Esophagus squamous epithelium (tissue), 4 donors: ENCODE measurements around the gene WEE1.

Experiments
- CTCF ChIP-seq, 6 experiments: fragments of 450-650 bp in 4 of 6; fragments of 200-600 bp in 2 of 6; sonication (generic) in 2 of 6; IDR thresholded peaks; one replicate each; pipeline ENCODE4 v1.5.1; 2016 to 2019; ENCODE audit warnings: antibody characterized with exemption in 6 of 6, mild to moderate bottlenecking in 4 of 6, moderate library complexity in 4 of 6
- POLR2A ChIP-seq, 4 donors: fragments of 450-650 bp; IDR thresholded peaks; one replicate each; pipeline ENCODE4 v1.6.1; 2017; ENCODE audit warnings: antibody characterized with exemption in 4 of 4, mild to moderate bottlenecking in 4 of 4, moderate library complexity in 3 of 4

DNA sequence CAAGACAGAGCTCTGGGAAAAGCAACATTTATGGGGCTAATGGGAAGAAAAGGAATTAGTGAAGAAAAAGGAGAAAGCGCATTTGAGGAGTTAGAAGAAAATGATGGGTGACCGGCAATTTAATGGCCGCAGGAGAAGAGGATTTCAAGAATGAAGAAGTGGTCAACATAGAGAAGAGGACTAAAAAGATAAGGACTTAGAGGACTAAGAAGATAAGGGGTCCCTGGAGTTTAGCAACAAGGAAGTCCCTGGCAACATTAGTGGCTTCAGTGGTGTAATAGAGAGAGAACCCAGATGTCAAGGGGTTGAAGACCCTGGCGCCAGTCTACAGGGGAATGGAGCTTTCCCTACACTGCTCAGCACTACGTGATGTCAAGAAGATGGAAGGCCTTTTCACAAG lies 32.3 kb downstream of the WEE1 start:
- TF ChIP-seq CTCF (IDR thresholded peaks at IDR 0.05) (no peak), POLR2A (IDR thresholded peaks at IDR 0.05) (no peak)
